ENCODE results near the gene ABL2.
"Not testable (repeated sequence)": the region's sequence is repeated elsewhere in the genome, so short reads cannot be mapped to it uniquely, and the experiment has no call there.

ABL2 gene

GRCh38 chr1:179213317-179213716 lies 16.2 kb downstream of the ABL2 start:
- H3K4me3 ChIP-seq (ENCODE audit: low read depth in 1 of 2, low read length in 2 of 2); H3K9ac ChIP-seq (ENCODE audit: low read length); H3K4me1 ChIP-seq (ENCODE audit: insufficient read depth, low read length); H3K27me3 ChIP-seq (ENCODE audit: control insufficient read depth in 1 of 2, insufficient read depth in 2 of 2, low read length in 2 of 2); H3K36me3 ChIP-seq (ENCODE audit: insufficient read depth, low read length); H3K27ac ChIP-seq (ENCODE audit: low read depth, low read length); H3K9me3 ChIP-seq (ENCODE audit: low read length): not testable (repeated sequence)

GRCh38 chr1:179208681-179209477 lies 20.6 kb downstream of the ABL2 start:
- no peak overlapping the region for H3K4me3 ChIP-seq (ENCODE audit: low read depth in 1 of 2, low read length in 2 of 2)
- H3K9me3 ChIP-seq (ENCODE audit: low read length) = no peaks in the 10 kb centered on the region
- H3K36me3 ChIP-seq (ENCODE audit: insufficient read depth, low read length) = no peaks in the 10 kb centered on the region
- no peak overlapping the region for H3K9ac ChIP-seq (ENCODE audit: low read length)
- no peak overlapping the region for H3K27ac ChIP-seq (ENCODE audit: low read depth, low read length)
- H3K4me1 ChIP-seq (ENCODE audit: insufficient read depth, low read length) = peaks cover 18% of the 10 kb centered on the region
- no peaks in the 10 kb centered on the region for H3K27me3 ChIP-seq (ENCODE audit: control insufficient read depth in 1 of 2, insufficient read depth in 2 of 2, low read length in 2 of 2)

- Histone ChIP-seq H3K27ac (ENCODE audit: low read depth, low read length) (no peak overlapping the region), H3K36me3 (ENCODE audit: insufficient read depth, low read length) (no peaks in the 10 kb centered on the region)
Observed at GRCh38 chr1:179206812-179207211, 22.7 kb downstream of the ABL2 start.

GRCh38 chr1:179205284-179205683 lies 24.2 kb downstream of the ABL2 start:
- Histone ChIP-seq H3K36me3 (ENCODE audit: insufficient read depth, low read length) (no peaks in the 10 kb centered on the region), H3K9ac (ENCODE audit: low read length) (no peak overlapping the region), H3K4me3 (ENCODE audit: low read depth in 1 of 2, low read length in 2 of 2) (no peak overlapping the region), H3K9me3 (ENCODE audit: low read length) (no peaks in the 10 kb centered on the region), H3K27ac (ENCODE audit: low read depth, low read length) (no peak overlapping the region), H3K27me3 (ENCODE audit: control insufficient read depth in 1 of 2, insufficient read depth in 2 of 2, low read length in 2 of 2) (no peaks in the 10 kb centered on the region), H3K4me1 (ENCODE audit: insufficient read depth, low read length) (peaks cover 18% of the 10 kb centered on the region)

More at GRCh38 chr1:179206812-179207211, 22.7 kb downstream of the ABL2 start:
- Histone ChIP-seq H3K27me3 (ENCODE audit: control insufficient read depth in 1 of 2, insufficient read depth in 2 of 2, low read length in 2 of 2) (no peaks in the 10 kb centered on the region), H3K4me3 (ENCODE audit: low read depth in 1 of 2, low read length in 2 of 2) (no peak overlapping the region), H3K9me3 (ENCODE audit: low read length) (no peaks in the 10 kb centered on the region), H3K9ac (ENCODE audit: low read length) (no peak overlapping the region), H3K4me1 (ENCODE audit: insufficient read depth, low read length) (peaks cover 18% of the 10 kb centered on the region)

GRCh38 chr1:179202161-179202560 lies 27.3 kb downstream of the ABL2 start:
- Histone ChIP-seq H3K36me3 (ENCODE audit: insufficient read depth, low read length) (no peaks in the 10 kb centered on the region), H3K27ac (ENCODE audit: low read depth, low read length) (no peak overlapping the region), H3K4me1 (ENCODE audit: insufficient read depth, low read length) (peaks cover 11% of the 10 kb centered on the region), H3K4me3 (ENCODE audit: low read depth in 1 of 2, low read length in 2 of 2) (no peak overlapping the region), H3K9ac (ENCODE audit: low read length) (no peak overlapping the region), H3K9me3 (ENCODE audit: low read length) (no peaks in the 10 kb centered on the region), H3K27me3 (ENCODE audit: control insufficient read depth in 1 of 2, insufficient read depth in 2 of 2, low read length in 2 of 2) (no peaks in the 10 kb centered on the region)

- Histone ChIP-seq H3K27ac (ENCODE audit: low read depth, low read length) (no peak overlapping the region), H3K36me3 (ENCODE audit: insufficient read depth, low read length) (no peaks in the 10 kb centered on the region), H3K4me1 (ENCODE audit: insufficient read depth, low read length) (peaks cover 3% of the 10 kb centered on the region), H3K27me3 (ENCODE audit: control insufficient read depth in 1 of 2, insufficient read depth in 2 of 2, low read length in 2 of 2) (no peaks in the 10 kb centered on the region), H3K9ac (ENCODE audit: low read length) (no peak overlapping the region), H3K4me3 (ENCODE audit: low read depth in 1 of 2, low read length in 2 of 2) (no peak overlapping the region), H3K9me3 (ENCODE audit: low read length) (no peaks in the 10 kb centered on the region)
Observed at GRCh38 chr1:179200586-179200985, 28.9 kb downstream of the ABL2 start.

- Histone ChIP-seq H3K27ac (ENCODE audit: low read depth, low read length) (no peak overlapping the region), H3K9me3 (ENCODE audit: low read length) (no peaks in the 10 kb centered on the region), H3K4me1 (ENCODE audit: insufficient read depth, low read length) (no peaks in the 10 kb centered on the region), H3K27me3 (ENCODE audit: control insufficient read depth in 1 of 2, insufficient read depth in 2 of 2, low read length in 2 of 2) (no peaks in the 10 kb centered on the region), H3K36me3 (ENCODE audit: insufficient read depth, low read length) (no peaks in the 10 kb centered on the region), H3K9ac (ENCODE audit: low read length) (no peak overlapping the region), H3K4me3 (ENCODE audit: low read depth in 1 of 2, low read length in 2 of 2) (no peak overlapping the region)
Observed at GRCh38 chr1:179197690-179198297, 31.7 kb downstream of the ABL2 start.

- H3K9ac ChIP-seq (ENCODE audit: low read length); H3K36me3 ChIP-seq (ENCODE audit: insufficient read depth, low read length); H3K27ac ChIP-seq (ENCODE audit: low read depth, low read length); H3K4me3 ChIP-seq (ENCODE audit: low read depth in 1 of 2, low read length in 2 of 2); H3K9me3 ChIP-seq (ENCODE audit: low read length); H3K27me3 ChIP-seq (ENCODE audit: control insufficient read depth in 1 of 2, insufficient read depth in 2 of 2, low read length in 2 of 2); H3K4me1 ChIP-seq (ENCODE audit: insufficient read depth, low read length): not testable (repeated sequence)
Observed at GRCh38 chr1:179195857-179196256, 33.6 kb downstream of the ABL2 start.

- no peaks in the 10 kb centered on the region for H3K36me3 ChIP-seq (ENCODE audit: insufficient read depth, low read length)
- H3K4me3 ChIP-seq (ENCODE audit: low read depth in 1 of 2, low read length in 2 of 2) = no peak overlapping the region
- H3K4me1 ChIP-seq (ENCODE audit: insufficient read depth, low read length) = no peaks in the 10 kb centered on the region
- no peaks in the 10 kb centered on the region for H3K27me3 ChIP-seq (ENCODE audit: control insufficient read depth in 1 of 2, insufficient read depth in 2 of 2, low read length in 2 of 2)
- H3K9me3 ChIP-seq (ENCODE audit: low read length) = no peaks in the 10 kb centered on the region
- no peak overlapping the region for H3K27ac ChIP-seq (ENCODE audit: low read depth, low read length)
- no peak overlapping the region for H3K9ac ChIP-seq (ENCODE audit: low read length)
Observed at GRCh38 chr1:179195376-179195775, 34.1 kb downstream of the ABL2 start.

GRCh38 chr1:179194068-179194537 lies 35.4 kb downstream of the ABL2 start:
- H3K9ac ChIP-seq (ENCODE audit: low read length) = no peak overlapping the region
- H3K4me3 ChIP-seq (ENCODE audit: low read depth in 1 of 2, low read length in 2 of 2) = no peak overlapping the region
- no peaks in the 10 kb centered on the region for H3K4me1 ChIP-seq (ENCODE audit: insufficient read depth, low read length)
- no peaks in the 10 kb centered on the region for H3K36me3 ChIP-seq (ENCODE audit: insufficient read depth, low read length)
- H3K27ac ChIP-seq (ENCODE audit: low read depth, low read length) = no peak overlapping the region
- no peaks in the 10 kb centered on the region for H3K9me3 ChIP-seq (ENCODE audit: low read length)
- H3K27me3 ChIP-seq (ENCODE audit: control insufficient read depth in 1 of 2, insufficient read depth in 2 of 2, low read length in 2 of 2) = no peaks in the 10 kb centered on the region

- Histone ChIP-seq H3K27ac (ENCODE audit: low read depth, low read length) (no peak overlapping the region), H3K27me3 (ENCODE audit: control insufficient read depth in 1 of 2, insufficient read depth in 2 of 2, low read length in 2 of 2) (no peaks in the 10 kb centered on the region), H3K4me1 (ENCODE audit: insufficient read depth, low read length) (no peaks in the 10 kb centered on the region), H3K9ac (ENCODE audit: low read length) (no peak overlapping the region), H3K36me3 (ENCODE audit: insufficient read depth, low read length) (no peaks in the 10 kb centered on the region), H3K4me3 (ENCODE audit: low read depth in 1 of 2, low read length in 2 of 2) (no peak overlapping the region), H3K9me3 (ENCODE audit: low read length) (no peaks in the 10 kb centered on the region)
Observed at GRCh38 chr1:179190861-179191260, 38.6 kb downstream of the ABL2 start.
